Liver (tissue), 10 donors: ENCODE data around the gene SHOC1. TPM values are rescaled to one million over a fixed set of nuclear protein-coding genes. Genes with fewer than 3 reads are reported as not detected.

Source experiments
- DNase-seq: peaks from one replicate; pipeline ENCODE4 v3.0.0-alpha.2; 2017; ENCODE audit warnings: low spot score
- H3K27ac ChIP-seq, 2 donors: one replicate each; pipeline ENCODE4 v1.7.0; 2013; ENCODE audit warnings: inconsistent platforms in 2 of 2, low read length in 2 of 2, control low read depth in 1 of 2, low read depth in 1 of 2, mild to moderate bottlenecking in 1 of 2
- H3K27me3 ChIP-seq, 4 donors: one replicate each; pipeline versions ENCODE4 v1.6.1 to v1.7.0; 2013; ENCODE audit warnings: low read length in 3 of 4, inconsistent platforms in 1 of 4, mild to moderate bottlenecking in 1 of 4, moderate library complexity in 1 of 4; ENCODE audit not compliant: control insufficient read depth in 4 of 4, insufficient read depth in 4 of 4
- H3K36me3 ChIP-seq, 4 donors: one replicate each; pipeline versions ENCODE4 v1.6.1 to v1.7.0; 2013; ENCODE audit warnings: low read length in 3 of 4, mild to moderate bottlenecking in 3 of 4, low read depth in 1 of 4, moderate library complexity in 1 of 4; ENCODE audit not compliant: control insufficient read depth in 4 of 4, insufficient read depth in 3 of 4
- H3K4me1 ChIP-seq, 4 donors: one replicate each; pipeline versions ENCODE4 v1.6.1 to v1.7.0; 2013; ENCODE audit warnings: low read length in 3 of 4, mild to moderate bottlenecking in 3 of 4, moderate library complexity in 1 of 4; ENCODE audit not compliant: control insufficient read depth in 4 of 4, insufficient read depth in 4 of 4
- H3K4me3 ChIP-seq, 3 donors: one replicate each; pipeline versions ENCODE4 v1.6.1 to v1.7.0; 2013; ENCODE audit warnings: low read length in 3 of 3, control low read depth in 1 of 3, low read depth in 1 of 3, mild to moderate bottlenecking in 1 of 3
- H3K9ac ChIP-seq, 2 donors: one replicate each; pipeline ENCODE4 v1.7.0; 2013; ENCODE audit warnings: low read length in 2 of 2, mild to moderate bottlenecking in 2 of 2, moderate library complexity in 2 of 2, control low read depth in 1 of 2, low read depth in 1 of 2
- H3K9me3 ChIP-seq, 4 donors: one replicate each; pipeline versions ENCODE4 v1.6.1 to v1.7.0; 2013; ENCODE audit warnings: low read length in 3 of 4; ENCODE audit not compliant: control insufficient read depth in 4 of 4
- EGR1 ChIP-seq, 2 donors: IDR thresholded peaks; 2 replicates each; pipeline ENCODE4 v1.6.1; 2016 to 2018; ENCODE audit warnings: antibody characterized with exemption in 2 of 2, low read depth in 2 of 2
- FOXA1 ChIP-seq: IDR thresholded peaks from 2 replicates; pipeline ENCODE4 v1.6.1; 2016; ENCODE audit warnings: antibody characterized with exemption
- GABPA ChIP-seq, 2 donors: IDR thresholded peaks in 1 of 2; conservative IDR thresholded peaks in 1 of 2; 2 replicates each; pipeline ENCODE4 v1.6.1; 2016; ENCODE audit warnings: antibody characterized with exemption in 2 of 2, mild to moderate bottlenecking in 1 of 2, moderate library complexity in 1 of 2
- HNF4A ChIP-seq, 2 donors: conservative IDR thresholded peaks; 2 replicates each; pipeline ENCODE4 v1.6.1; 2016; ENCODE audit warnings: antibody characterized with exemption in 2 of 2, mild to moderate bottlenecking in 2 of 2
- JUND ChIP-seq, 2 donors: IDR thresholded peaks; 2 replicates each; pipeline ENCODE4 v1.6.1; 2016; ENCODE audit warnings: antibody characterized with exemption in 2 of 2
- NR2F2 ChIP-seq: IDR thresholded peaks from 2 replicates; pipeline ENCODE4 v1.6.1; 2016; ENCODE audit warnings: antibody characterized with exemption
- RAD21 ChIP-seq, 2 donors: IDR thresholded peaks; 2 replicates each; pipeline ENCODE4 v1.6.1; 2016; ENCODE audit warnings: antibody characterized with exemption in 2 of 2, mild to moderate bottlenecking in 2 of 2
- RXRA ChIP-seq, 2 donors: IDR thresholded peaks; 2 replicates each; pipeline ENCODE4 v1.6.1; 2017 to 2018; ENCODE audit warnings: antibody characterized with exemption in 2 of 2, mild to moderate bottlenecking in 1 of 2
- TAF1 ChIP-seq: conservative IDR thresholded peaks from 2 replicates; pipeline ENCODE4 v1.6.1; 2016; ENCODE audit warnings: antibody characterized with exemption, mild to moderate bottlenecking
- WGBS: extraction: QIAGEN DNeasy Blood & Tissue Kit; methylation state at CpG from one replicate; pipeline ENCODE4 v1.1.7; 2013; 5-methylcytosine and 5-hydroxymethylcytosine counted together
- polyA plus RNA-seq, 2 donors: library from polyadenylated mRNA; stranded (reverse) in 1 of 2; unstranded in 1 of 2; fragments of 200-250 nt in 1 of 2; fragments of >200 nt in 1 of 2; fragmentation: Nextera tagmentation in 1 of 2; extraction: Ambion mirVana in 1 of 2; gene quantifications; one replicate each; pipeline versions ENCODE4 v1.2.1 to v1.2.3, GENCODE V29; 2013 to 2015
- small RNA-seq: library from RNA; depleted of rRNA; stranded (forward); fragments of <200 nt; gene quantifications from one replicate; pipeline ENCODE3, GENCODE V24; 2014
- total RNA-seq, 2 donors: library from RNA; depleted of rRNA; stranded (reverse); fragments of >200 nt; gene quantifications; one replicate each; pipeline ENCODE4 v1.2.3, GENCODE V29; 2014
- TF ChIP-seq, protein P1 (sequence below): IDR thresholded peaks from 2 replicates; pipeline ENCODE4 v1.6.1; 2016; ENCODE audit warnings: antibody characterized with exemption
- TF ChIP-seq, protein P2 (sequence below): IDR thresholded peaks from 2 replicates; pipeline ENCODE4 v1.6.1; 2016; ENCODE audit warnings: antibody characterized with exemption
- TF ChIP-seq, protein P3 (sequence below): fragments of 150-350 bp; IDR thresholded peaks from 2 replicates; pipeline ENCODE4 v1.5.1; 2017; ENCODE audit warnings: improper control_type of control experiment, low read depth, low read length; ENCODE audit not compliant: missing input control
- TF ChIP-seq, protein P4 (sequence below): IDR thresholded peaks from 2 replicates; pipeline ENCODE4 v1.6.1; 2016; ENCODE audit warnings: antibody characterized with exemption, mild to moderate bottlenecking
- donor health status: healthy.
- donor health status: healthy.
- donor health status: healthy.
- donor health status: healthy.
- donor health status: healthy.

SHOC1 gene
- total and polyA plus RNA-seq, 4 donors = 0.13 TPM; not detected in 3

DNA sequence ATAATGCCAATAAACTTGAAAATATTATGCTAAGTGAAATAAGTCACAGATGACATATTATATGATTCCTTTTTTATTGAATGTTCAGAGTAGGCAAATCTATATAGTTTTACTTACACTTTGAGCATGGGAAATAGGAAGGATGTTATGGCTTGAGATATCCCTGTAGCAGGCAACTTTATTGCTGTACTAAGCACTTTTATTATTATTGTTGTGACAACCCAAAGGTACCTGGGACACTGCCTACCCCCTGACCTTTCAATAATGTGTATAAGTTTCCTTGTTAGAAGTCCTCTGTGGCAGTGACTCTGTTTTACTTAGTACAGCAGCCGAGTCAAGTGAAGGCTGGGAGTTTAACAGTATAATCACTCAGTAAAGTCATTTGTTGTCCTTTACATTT, 39.9 kb downstream of the SHOC1 start:
- WGBS = 79% methylated on average over 1 of the region's 1 CpG
- no peak for DNase-seq

DNA sequence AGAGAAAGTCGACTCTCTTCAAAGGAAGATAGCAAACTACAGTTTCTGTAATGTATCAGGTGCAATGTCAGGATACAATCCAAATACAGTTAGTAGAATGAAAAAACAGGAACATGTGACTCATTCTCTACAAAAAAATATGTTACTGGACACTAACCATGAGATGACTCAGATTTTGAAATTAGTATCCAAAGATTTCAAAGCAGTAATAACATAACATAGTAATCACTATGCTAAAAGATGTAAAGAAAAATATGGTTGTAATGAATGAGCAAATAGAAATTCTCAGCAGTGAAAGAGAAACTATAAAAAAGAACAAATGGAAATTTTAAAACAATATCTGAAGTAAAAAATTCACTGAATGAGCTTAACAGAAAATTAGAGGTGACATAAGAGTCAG, 42.3 kb downstream of the SHOC1 start:
- no peaks in the 10 kb centered on the region for H3K27me3 ChIP-seq
- no peaks in the 10 kb centered on the region for H3K36me3 ChIP-seq
- no peaks in the 10 kb centered on the region for H3K4me1 ChIP-seq
- peaks cover 0 to 3% (median 0%) of the 10 kb centered on the region in 4 donors for H3K9me3 ChIP-seq
- 84% methylated on average over 1 of the region's 1 CpG for WGBS
- DNase-seq = no peak
- H3K9ac ChIP-seq = no peak overlapping the region
- no peak overlapping the region for H3K4me3 ChIP-seq
- no peak overlapping the region for H3K27ac ChIP-seq
- TF ChIP-seq, protein P1, sequence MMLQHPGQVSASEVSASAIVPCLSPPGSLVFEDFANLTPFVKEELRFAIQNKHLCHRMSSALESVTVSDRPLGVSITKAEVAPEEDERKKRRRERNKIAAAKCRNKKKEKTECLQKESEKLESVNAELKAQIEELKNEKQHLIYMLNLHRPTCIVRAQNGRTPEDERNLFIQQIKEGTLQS = no peak
- TF ChIP-seq RAD21 (IDR thresholded peaks at IDR 0.05) = no peak
- TF ChIP-seq FOXA1 = no peak
- no peak for TF ChIP-seq TAF1
- TF ChIP-seq, protein P2, sequence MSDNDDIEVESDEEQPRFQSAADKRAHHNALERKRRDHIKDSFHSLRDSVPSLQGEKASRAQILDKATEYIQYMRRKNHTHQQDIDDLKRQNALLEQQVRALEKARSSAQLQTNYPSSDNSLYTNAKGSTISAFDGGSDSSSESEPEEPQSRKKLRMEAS = no peak
- TF ChIP-seq JUND (IDR thresholded peaks at IDR 0.05) = no peak
- TF ChIP-seq GABPA (IDR thresholded peaks at IDR 0.05 in 1 of 2, conservative IDR thresholded peaks at IDR 0.05 in 1 of 2) = no peak
- TF ChIP-seq NR2F2 = no peak
- TF ChIP-seq, protein P3, sequence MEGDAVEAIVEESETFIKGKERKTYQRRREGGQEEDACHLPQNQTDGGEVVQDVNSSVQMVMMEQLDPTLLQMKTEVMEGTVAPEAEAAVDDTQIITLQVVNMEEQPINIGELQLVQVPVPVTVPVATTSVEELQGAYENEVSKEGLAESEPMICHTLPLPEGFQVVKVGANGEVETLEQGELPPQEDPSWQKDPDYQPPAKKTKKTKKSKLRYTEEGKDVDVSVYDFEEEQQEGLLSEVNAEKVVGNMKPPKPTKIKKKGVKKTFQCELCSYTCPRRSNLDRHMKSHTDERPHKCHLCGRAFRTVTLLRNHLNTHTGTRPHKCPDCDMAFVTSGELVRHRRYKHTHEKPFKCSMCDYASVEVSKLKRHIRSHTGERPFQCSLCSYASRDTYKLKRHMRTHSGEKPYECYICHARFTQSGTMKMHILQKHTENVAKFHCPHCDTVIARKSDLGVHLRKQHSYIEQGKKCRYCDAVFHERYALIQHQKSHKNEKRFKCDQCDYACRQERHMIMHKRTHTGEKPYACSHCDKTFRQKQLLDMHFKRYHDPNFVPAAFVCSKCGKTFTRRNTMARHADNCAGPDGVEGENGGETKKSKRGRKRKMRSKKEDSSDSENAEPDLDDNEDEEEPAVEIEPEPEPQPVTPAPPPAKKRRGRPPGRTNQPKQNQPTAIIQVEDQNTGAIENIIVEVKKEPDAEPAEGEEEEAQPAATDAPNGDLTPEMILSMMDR = no peak
- TF ChIP-seq EGR1 (IDR thresholded peaks at IDR 0.05; ENCODE audit: low read depth in 2 of 2) = no peak

More for the DNA sequence above, 39.9 kb downstream of the SHOC1 start:
- H3K36me3 ChIP-seq = no peaks in the 10 kb centered on the region
- H3K4me3 ChIP-seq = no peak overlapping the region
- H3K4me1 ChIP-seq = no peaks in the 10 kb centered on the region
- TF ChIP-seq, protein P4, sequence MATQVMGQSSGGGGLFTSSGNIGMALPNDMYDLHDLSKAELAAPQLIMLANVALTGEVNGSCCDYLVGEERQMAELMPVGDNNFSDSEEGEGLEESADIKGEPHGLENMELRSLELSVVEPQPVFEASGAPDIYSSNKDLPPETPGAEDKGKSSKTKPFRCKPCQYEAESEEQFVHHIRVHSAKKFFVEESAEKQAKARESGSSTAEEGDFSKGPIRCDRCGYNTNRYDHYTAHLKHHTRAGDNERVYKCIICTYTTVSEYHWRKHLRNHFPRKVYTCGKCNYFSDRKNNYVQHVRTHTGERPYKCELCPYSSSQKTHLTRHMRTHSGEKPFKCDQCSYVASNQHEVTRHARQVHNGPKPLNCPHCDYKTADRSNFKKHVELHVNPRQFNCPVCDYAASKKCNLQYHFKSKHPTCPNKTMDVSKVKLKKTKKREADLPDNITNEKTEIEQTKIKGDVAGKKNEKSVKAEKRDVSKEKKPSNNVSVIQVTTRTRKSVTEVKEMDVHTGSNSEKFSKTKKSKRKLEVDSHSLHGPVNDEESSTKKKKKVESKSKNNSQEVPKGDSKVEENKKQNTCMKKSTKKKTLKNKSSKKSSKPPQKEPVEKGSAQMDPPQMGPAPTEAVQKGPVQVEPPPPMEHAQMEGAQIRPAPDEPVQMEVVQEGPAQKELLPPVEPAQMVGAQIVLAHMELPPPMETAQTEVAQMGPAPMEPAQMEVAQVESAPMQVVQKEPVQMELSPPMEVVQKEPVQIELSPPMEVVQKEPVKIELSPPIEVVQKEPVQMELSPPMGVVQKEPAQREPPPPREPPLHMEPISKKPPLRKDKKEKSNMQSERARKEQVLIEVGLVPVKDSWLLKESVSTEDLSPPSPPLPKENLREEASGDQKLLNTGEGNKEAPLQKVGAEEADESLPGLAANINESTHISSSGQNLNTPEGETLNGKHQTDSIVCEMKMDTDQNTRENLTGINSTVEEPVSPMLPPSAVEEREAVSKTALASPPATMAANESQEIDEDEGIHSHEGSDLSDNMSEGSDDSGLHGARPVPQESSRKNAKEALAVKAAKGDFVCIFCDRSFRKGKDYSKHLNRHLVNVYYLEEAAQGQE = no peak
- TF ChIP-seq HNF4A (conservative IDR thresholded peaks at IDR 0.05) (no peak), FOXA1 (no peak), RXRA (IDR thresholded peaks at IDR 0.05) (no peak)
- TF ChIP-seq, protein P2 = no peak
- H3K9ac ChIP-seq = no peak overlapping the region
- H3K27ac ChIP-seq = no peak overlapping the region
- peaks cover 0 to 3% (median 0%) of the 10 kb centered on the region in 4 donors for H3K9me3 ChIP-seq
- H3K27me3 ChIP-seq = no peaks in the 10 kb centered on the region

Small RNAs within 50 kb of the gene (small RNA-seq; reads per million reads assigned to genes)
- not detected for gene RNU6-1013P

Other genes with a start within 250 kb of the SHOC1 start
- 100 to 1,000 TPM in 1 of 2 donors, 10 to 100 TPM in 1; 53.1 to 324 TPM for gene PTGR1, start 195.3 kb downstream of the SHOC1 start, total RNA-seq
- 100 to 1,000 TPM; 618 to 784 TPM for gene PTGR1, start 195.3 kb downstream of the SHOC1 start, polyA plus RNA-seq
- 10 to 100 TPM in 1 of 2 donors, 1 to 10 TPM in 1; 9.3 to 17.8 TPM for gene DNAJC25, start 163.6 kb downstream of the SHOC1 start, total RNA-seq
- gene DNAJC25, start 163.6 kb downstream of the SHOC1 start, polyA plus RNA-seq = 10 to 100 TPM; 15.0 to 15.6 TPM
- 10 to 100 TPM; 15.9 to 20.2 TPM for gene GNG10, start 133.3 kb downstream of the SHOC1 start, total RNA-seq
- gene GNG10, start 133.3 kb downstream of the SHOC1 start, polyA plus RNA-seq = 10 to 100 TPM; 22.4 to 24.3 TPM
- 10 to 100 TPM; 15.7 to 44.2 TPM for gene UGCG, start 101.9 kb upstream of the SHOC1 start, total RNA-seq
- 1 to 10 TPM; 5.2 to 8.2 TPM for gene UGCG, start 101.9 kb upstream of the SHOC1 start, polyA plus RNA-seq